Measurements from ENCODE around the gene CNOT2.
"Not testable (repeated sequence)": the region's sequence is repeated elsewhere in the genome, so short reads cannot be mapped to it uniquely, and the experiment has no call there.

CNOT2 gene

DNA sequence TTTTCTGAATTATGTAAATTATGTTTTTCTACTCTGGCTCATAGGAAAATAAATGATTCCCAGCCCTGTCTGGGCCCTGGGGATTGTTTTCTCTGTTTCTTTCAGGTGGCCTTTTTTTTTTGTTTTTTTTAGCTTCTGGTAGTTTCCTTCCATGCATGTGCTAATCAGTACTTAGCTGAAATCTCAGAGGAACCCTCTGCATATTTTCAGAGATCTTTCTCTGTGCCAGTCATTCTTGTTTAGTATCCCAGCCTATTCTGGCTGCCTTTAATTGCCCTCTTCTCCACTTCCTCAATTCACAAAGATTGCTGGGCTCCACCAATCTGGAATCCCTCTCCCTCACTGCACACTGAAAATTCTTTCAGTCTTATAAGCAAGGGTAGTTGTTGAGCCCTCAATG lies 46.9 kb downstream of the CNOT2 start:
- Mint-ChIP-seq H3K4me1 (ENCODE audit: low read depth) (peaks cover 26% of the 10 kb centered on the region), H3K9me3 (no peaks in the 10 kb centered on the region), H3K27me3 (no peaks in the 10 kb centered on the region), H3K4me3 (no peak overlapping the region), H3K36me3 (ENCODE audit: low read depth) (peaks cover 60% of the 10 kb centered on the region), H3K27ac (peak overlapping the region; percentile 46)
- intact Hi-C loops (cut with micrococcal nuclease), result no loop called here

DNA sequence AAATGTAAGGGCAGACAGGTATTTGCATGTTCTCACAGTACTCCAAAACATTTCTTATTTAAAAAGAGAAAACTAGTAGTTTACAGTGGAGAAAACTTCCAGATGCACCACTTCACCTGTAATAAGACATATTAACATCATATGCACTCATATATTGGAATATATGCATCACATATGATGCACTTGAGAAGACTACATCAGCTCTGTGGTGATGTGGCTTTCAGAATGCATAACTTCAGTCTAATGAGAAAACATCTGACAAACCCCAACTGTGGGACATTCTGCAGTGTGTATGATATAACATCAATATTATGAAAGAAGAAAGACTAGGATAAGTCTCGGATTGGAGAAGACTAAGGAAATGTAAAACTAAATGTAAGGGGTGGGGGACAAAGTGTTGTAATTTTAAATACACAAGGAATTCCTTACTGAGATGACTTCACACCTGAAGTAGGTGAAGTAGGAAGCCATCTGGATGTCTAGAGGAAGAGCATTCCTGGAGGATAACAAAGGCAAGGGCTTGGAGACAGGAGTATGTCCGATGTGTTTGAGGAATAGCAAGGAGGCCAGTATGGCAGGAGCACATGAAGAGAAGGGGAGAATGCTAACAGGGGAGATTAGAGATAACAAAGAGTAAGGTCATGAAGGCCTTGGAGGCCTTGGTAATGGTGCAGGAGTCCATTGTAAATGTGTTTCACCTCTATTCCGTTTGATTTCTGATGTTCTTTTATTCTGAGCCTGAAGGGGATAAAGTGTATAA lies 49.0 kb downstream of the CNOT2 start:
- no peak overlapping the region for H3K27ac Mint-ChIP-seq
- H3K27me3 Mint-ChIP-seq, result no peaks in the 10 kb centered on the region
- intact Hi-C loops (cut with micrococcal nuclease), result no loop called here

DNA sequence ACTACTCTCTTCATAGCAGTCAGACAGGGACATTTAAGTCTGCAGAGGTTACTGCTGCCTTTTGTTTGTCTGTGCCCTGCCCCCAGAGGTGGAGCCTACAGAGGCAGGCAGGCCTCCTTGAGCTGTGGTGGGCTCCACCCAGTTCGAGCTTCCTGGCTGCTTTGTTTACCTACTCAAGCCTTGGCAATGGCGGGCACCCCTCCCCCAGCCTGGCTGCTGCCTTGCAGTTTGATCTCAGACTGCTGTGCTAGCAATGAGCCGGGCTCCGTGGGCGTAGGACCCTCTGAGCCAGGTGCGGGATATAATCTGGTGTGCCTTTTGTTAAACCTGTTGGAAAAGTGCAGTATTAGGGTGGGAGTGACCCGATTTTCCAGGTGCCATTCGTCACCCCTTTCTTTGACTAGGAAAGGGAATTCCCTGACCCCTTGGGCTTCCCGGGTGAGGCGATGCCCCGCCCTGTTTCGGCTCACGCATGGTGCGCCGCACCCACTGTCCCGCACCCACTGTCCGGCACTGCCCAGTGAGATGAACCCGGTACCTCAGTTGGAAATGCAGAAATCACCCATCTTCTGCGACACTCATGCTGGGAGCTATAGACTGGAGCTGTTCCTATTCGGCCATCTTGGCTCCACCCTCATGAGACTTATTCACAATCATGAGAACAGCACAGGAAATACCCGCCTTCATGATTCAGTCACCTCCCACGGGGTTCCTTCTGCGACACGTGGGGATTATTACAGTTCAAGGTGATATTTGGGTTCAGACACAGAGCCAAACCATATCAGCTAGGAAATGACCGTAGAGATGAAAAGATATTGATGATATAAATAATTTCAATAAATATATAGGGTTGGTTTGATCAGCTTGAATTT lies 61.7 kb downstream of the CNOT2 start:
- intact Hi-C loops (cut with micrococcal nuclease); H3K4me3 Mint-ChIP-seq: not testable (repeated sequence)
- H3K4me1 Mint-ChIP-seq (ENCODE audit: low read depth), result peaks cover 25% of the 10 kb centered on the region

More for the DNA sequence above, 49.0 kb downstream of the CNOT2 start:
- Mint-ChIP-seq H3K36me3 (ENCODE audit: low read depth) (peaks cover 49% of the 10 kb centered on the region), H3K9me3 (no peaks in the 10 kb centered on the region), H3K4me1 (ENCODE audit: low read depth) (peaks cover 26% of the 10 kb centered on the region), H3K4me3 (no peak overlapping the region)

DNA sequence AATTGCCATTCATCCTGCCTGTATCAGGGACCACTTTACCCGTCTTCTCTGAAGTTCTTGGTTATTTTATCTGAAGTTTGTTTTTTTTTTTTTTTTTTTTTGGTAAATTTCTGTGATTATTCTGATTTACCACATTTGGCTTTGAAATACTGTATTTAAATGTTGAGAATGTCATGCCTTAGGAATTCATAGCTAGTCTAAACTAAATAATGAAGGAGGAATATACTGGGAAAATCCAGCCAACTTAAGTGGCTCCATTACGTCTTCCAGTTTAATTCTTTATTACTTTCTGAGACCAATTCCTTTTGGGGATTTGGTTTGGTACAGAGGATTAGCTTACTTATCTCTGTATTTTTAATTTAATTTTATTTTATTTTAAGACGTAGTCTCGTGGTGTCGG lies 62.6 kb downstream of the CNOT2 start:
- Mint-ChIP-seq H3K27ac (no peak overlapping the region), H3K4me1 (ENCODE audit: low read depth) (peaks cover 25% of the 10 kb centered on the region), H3K9me3 (peaks cover 14% of the 10 kb centered on the region), H3K4me3 (no peak overlapping the region), H3K27me3 (no peaks in the 10 kb centered on the region), H3K36me3 (ENCODE audit: low read depth) (peaks cover 52% of the 10 kb centered on the region)
- intact Hi-C loops (cut with micrococcal nuclease), result no loop called here

More for the DNA sequence above, 61.7 kb downstream of the CNOT2 start:
- H3K27ac Mint-ChIP-seq, H3K27me3 Mint-ChIP-seq: not testable (repeated sequence)
- Mint-ChIP-seq H3K9me3 (peaks cover 14% of the 10 kb centered on the region), H3K36me3 (ENCODE audit: low read depth) (peaks cover 54% of the 10 kb centered on the region)

DNA sequence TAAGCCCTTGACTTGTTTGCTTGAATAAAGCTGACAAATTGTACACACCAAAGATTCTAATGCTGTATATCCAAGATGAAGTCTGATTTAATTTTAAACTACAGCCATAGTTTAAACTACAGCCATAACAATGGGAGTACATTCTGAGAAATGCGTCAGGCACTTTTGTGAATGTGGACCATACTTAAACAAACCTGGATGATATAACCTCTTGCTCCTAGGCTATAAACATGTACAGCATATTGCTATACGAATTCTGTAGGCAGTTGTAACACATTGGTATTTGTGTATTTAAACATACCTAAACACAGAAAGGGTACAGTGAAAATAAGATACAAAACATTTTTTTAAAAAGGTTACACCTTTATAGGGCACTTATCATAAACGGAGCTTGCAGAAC lies 63.4 kb downstream of the CNOT2 start:
- intact Hi-C loops (cut with micrococcal nuclease), result no loop called here
- H3K27ac Mint-ChIP-seq, result no peak overlapping the region
- no peaks in the 10 kb centered on the region for H3K27me3 Mint-ChIP-seq
- H3K36me3 Mint-ChIP-seq (ENCODE audit: low read depth), result peaks cover 44% of the 10 kb centered on the region
- peaks cover 25% of the 10 kb centered on the region for H3K4me1 Mint-ChIP-seq (ENCODE audit: low read depth)
- H3K4me3 Mint-ChIP-seq, result no peak overlapping the region
- H3K9me3 Mint-ChIP-seq, result peaks cover 14% of the 10 kb centered on the region

DNA sequence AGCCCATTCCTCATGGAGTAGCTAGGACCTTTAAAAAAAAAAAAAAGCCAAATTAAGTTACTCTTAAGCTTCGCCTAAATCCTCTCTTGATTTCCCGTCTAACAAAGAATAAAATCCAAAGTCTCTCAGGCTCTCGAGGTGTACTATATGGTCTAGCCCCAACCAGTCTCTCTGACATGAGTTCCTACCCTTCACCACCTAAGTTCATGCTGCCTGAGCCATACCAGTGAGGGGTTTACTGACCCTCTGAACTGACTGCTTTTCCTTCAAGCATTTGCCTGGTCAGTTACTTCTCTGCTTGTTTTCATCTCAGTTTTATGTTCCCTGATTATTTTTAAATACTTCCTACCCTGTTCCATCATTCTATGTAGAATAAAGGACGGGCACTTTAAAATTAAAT lies 64.6 kb downstream of the CNOT2 start:
- Mint-ChIP-seq H3K36me3 (ENCODE audit: low read depth) (peaks cover 35% of the 10 kb centered on the region), H3K27ac (peak overlapping the region; percentile 3)
- intact Hi-C loops (cut with micrococcal nuclease), result no loop called here

DNA sequence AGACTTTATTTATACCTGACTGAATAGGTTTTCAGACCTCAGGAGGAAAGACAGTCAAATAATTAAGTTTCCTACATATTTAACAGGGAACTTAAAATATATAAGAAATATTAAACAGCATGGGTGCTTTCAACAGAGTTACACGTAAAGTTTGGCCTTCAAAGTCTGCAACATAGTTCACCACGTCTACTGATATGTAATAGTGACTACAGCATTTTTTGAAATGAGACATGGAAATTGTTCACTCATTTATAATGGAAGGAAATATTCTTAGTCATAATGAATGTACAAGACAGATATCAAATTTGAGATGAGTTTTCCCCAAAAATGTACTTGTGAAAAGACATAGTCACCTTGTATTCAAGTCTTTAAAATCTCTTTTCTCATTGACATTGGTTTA lies 66.1 kb downstream of the CNOT2 start:
- intact Hi-C loops (cut with micrococcal nuclease), result no loop called here
- Mint-ChIP-seq H3K4me3 (no peak overlapping the region), H3K4me1 (ENCODE audit: low read depth) (peaks cover 17% of the 10 kb centered on the region), H3K9me3 (peaks cover 1% of the 10 kb centered on the region), H3K27me3 (no peaks in the 10 kb centered on the region), H3K36me3 (ENCODE audit: low read depth) (peaks cover 31% of the 10 kb centered on the region), H3K27ac (no peak overlapping the region)

More for the DNA sequence above, 64.6 kb downstream of the CNOT2 start:
- peaks cover 25% of the 10 kb centered on the region for H3K4me1 Mint-ChIP-seq (ENCODE audit: low read depth)
- H3K9me3 Mint-ChIP-seq, result peaks cover 14% of the 10 kb centered on the region
- H3K27me3 Mint-ChIP-seq, result no peaks in the 10 kb centered on the region
- no peak overlapping the region for H3K4me3 Mint-ChIP-seq

DNA sequence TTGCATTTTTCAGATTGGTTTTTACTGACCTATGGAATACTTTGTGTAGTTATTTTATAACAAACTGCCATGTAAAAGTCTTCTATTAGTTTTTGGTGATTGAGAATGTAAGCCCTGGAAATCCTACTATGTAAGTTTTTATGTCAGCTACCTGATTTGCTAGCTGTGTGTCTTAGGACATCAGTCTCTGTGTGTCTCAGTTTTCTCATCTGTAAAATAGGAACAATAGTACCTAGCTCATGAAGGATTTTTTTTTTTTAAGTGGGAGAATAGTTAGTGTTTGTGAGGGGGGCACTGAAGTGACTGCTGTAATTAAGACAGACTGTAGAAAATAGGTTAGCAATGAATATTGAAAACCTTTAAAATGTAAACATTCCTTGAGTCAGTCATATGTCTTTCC lies 70.9 kb downstream of the CNOT2 start:
- H3K4me1 Mint-ChIP-seq (ENCODE audit: low read depth), result peaks cover 24% of the 10 kb centered on the region
- intact Hi-C loops (cut with micrococcal nuclease), result loop anchor here (10.0 kb wide), 1 partner anchor 59 kb away; no protein-coding TSS in a partner anchor
- no peak overlapping the region for H3K4me3 Mint-ChIP-seq
- peaks cover 21% of the 10 kb centered on the region for H3K36me3 Mint-ChIP-seq (ENCODE audit: low read depth)
- no peak overlapping the region for H3K27ac Mint-ChIP-seq
- no peaks in the 10 kb centered on the region for H3K27me3 Mint-ChIP-seq
- H3K9me3 Mint-ChIP-seq, result no peaks in the 10 kb centered on the region

DNA sequence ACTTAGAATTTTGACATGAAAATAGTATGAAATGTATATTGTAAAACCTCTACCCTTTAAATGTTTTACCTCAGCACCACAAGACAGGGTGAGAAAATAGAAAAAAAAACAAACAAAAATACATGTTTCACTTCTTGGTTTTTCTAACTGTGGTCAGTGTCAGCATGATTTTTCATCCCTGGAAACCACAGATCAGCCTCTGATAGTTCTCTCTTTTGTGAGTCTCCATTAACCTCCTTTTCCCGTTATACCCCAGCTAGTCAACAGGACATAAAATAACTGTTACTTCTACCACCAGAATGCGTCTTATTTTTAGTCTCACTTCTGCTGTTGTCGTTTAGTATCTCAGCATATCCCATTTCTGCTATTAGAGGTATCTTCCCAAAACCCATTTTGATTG lies 74.5 kb downstream of the CNOT2 start:
- peaks cover 32% of the 10 kb centered on the region for H3K4me1 Mint-ChIP-seq (ENCODE audit: low read depth)
- H3K4me3 Mint-ChIP-seq, result no peak overlapping the region
- H3K27ac Mint-ChIP-seq, result peak overlapping the region; percentile 63
- no peaks in the 10 kb centered on the region for H3K9me3 Mint-ChIP-seq
- no peaks in the 10 kb centered on the region for H3K27me3 Mint-ChIP-seq
- intact Hi-C loops (cut with micrococcal nuclease), result loop anchor here (5.0 to 10.0 kb wide), 2 partner anchors 35 to 63 kb away; no protein-coding TSS in a partner anchor
- peaks cover 31% of the 10 kb centered on the region for H3K36me3 Mint-ChIP-seq (ENCODE audit: low read depth)

DNA sequence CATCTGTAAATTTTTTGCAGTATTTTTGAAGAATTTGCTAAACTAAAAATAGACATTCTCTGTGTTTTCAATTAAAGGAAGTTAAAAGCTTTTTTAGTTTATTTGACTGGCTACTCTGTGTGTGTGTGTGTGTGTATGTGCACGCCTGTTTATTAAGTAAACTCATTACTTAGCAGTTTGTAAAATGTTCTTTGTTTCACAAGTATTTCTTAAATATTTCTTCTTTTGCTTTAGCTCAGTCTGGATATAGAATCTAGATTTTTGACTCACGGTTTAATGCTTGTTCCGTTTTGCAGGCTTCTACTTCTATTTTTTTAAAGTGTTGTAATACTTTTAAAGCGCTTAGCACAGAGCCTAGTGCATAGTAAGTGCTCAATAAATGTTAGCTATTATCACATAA lies 76.4 kb downstream of the CNOT2 start:
- no peak overlapping the region for H3K27ac Mint-ChIP-seq
- no peaks in the 10 kb centered on the region for H3K27me3 Mint-ChIP-seq
- H3K9me3 Mint-ChIP-seq, result no peaks in the 10 kb centered on the region
- peaks cover 30% of the 10 kb centered on the region for H3K4me1 Mint-ChIP-seq (ENCODE audit: low read depth)
- intact Hi-C loops (cut with micrococcal nuclease), result loop anchor here (5.0 to 10.0 kb wide), 2 partner anchors 33 to 65 kb away; no protein-coding TSS in a partner anchor
- H3K36me3 Mint-ChIP-seq (ENCODE audit: low read depth), result peaks cover 36% of the 10 kb centered on the region
- no peak overlapping the region for H3K4me3 Mint-ChIP-seq

DNA sequence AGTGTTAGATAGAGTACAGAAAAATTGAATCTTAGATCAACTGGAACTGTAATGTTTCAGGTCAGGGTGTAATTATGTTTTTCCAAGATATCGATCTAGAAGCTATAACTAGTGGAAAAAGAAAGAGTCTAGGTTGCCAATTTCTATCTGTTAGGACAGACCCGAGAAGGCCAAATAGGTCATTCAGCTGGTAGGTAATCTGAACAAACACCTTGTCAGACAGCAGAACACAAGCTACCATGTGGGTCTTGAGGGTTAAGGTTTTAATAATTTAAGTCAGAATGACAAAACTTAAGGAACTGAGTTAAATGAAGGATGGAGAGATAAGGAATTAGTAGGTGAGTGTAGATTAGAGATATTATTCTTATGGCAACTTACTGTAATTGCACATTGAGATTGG lies 78.0 kb downstream of the CNOT2 start:
- intact Hi-C loops (cut with micrococcal nuclease), result no loop called here
- Mint-ChIP-seq H3K4me1 (ENCODE audit: low read depth) (peaks cover 19% of the 10 kb centered on the region), H3K4me3 (no peak overlapping the region), H3K36me3 (ENCODE audit: low read depth) (peaks cover 34% of the 10 kb centered on the region), H3K27me3 (no peaks in the 10 kb centered on the region), H3K9me3 (no peaks in the 10 kb centered on the region), H3K27ac (no peak overlapping the region)

DNA sequence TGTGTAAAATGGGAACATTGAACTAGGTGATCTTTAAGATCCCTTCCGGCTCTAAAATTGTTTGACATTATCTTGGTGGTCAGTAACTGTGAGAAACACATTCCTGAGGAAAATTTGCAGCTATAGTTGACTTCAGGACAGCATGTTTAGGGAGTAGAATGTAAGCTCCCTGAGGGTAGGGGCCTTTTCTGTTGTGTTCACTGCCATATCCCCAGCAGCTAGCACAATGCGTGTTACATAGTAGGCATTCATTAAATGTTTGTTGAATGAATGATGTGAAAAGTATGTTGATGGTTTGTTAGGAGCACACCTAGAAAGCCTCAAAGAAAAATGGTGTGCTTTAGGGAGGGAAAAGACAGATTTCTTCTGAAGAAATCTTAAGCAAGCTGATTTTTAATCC lies 84.3 kb downstream of the CNOT2 start:
- H3K27ac Mint-ChIP-seq, result no peak overlapping the region
- no peaks in the 10 kb centered on the region for H3K4me1 Mint-ChIP-seq (ENCODE audit: low read depth)
- no peak overlapping the region for H3K4me3 Mint-ChIP-seq
- H3K9me3 Mint-ChIP-seq, result no peaks in the 10 kb centered on the region
- intact Hi-C loops (cut with micrococcal nuclease), result loop anchor here (5.0 kb wide), 1 partner anchor 35 kb away; no protein-coding TSS in a partner anchor
- no peaks in the 10 kb centered on the region for H3K27me3 Mint-ChIP-seq
- H3K36me3 Mint-ChIP-seq (ENCODE audit: low read depth), result peaks cover 49% of the 10 kb centered on the region

DNA sequence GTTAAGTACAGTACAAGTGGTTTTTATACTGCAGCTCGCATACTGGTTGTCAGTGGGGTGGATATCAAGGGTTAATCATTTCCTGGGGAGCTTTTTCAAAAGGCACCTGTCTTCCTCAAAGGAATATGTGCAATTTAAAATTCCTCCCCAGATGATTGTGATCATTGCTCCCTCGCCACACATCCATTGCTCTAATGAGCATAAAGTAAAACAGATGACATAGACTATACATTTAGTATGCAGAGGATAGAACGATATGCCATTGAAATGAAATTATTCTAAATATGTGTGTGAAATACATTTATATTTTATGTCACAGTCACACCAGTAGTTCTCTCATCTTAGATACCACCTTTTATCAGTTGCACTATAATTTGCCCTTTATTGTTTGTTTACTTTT lies 86.5 kb downstream of the CNOT2 start:
- no peaks in the 10 kb centered on the region for H3K9me3 Mint-ChIP-seq
- no peaks in the 10 kb centered on the region for H3K27me3 Mint-ChIP-seq
- H3K4me3 Mint-ChIP-seq, result no peak overlapping the region
- H3K27ac Mint-ChIP-seq, result no peak overlapping the region
- peaks cover 40% of the 10 kb centered on the region for H3K36me3 Mint-ChIP-seq (ENCODE audit: low read depth)
- intact Hi-C loops (cut with micrococcal nuclease), result loop anchor here (5.0 kb wide), 1 partner anchor 33 kb away; no protein-coding TSS in a partner anchor
- H3K4me1 Mint-ChIP-seq (ENCODE audit: low read depth), result no peaks in the 10 kb centered on the region

DNA sequence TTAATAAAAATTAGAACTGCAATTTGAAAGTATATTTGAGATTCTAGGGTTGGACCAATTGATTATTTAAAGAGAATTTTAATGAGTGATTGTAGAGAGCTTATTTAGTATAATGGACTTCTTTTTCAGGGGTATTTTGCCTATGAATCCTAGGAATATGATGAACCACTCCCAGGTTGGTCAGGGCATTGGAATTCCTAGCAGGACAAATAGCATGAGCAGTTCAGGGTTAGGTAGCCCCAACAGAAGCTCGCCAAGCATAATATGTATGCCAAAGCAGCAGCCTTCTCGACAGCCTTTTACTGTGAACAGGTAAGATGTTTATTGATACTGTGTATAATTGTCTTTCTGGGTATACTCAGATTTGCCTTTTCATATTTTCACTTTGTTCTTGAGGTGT lies 86.9 kb downstream of the CNOT2 start:
- no peaks in the 10 kb centered on the region for H3K27me3 Mint-ChIP-seq

More for the DNA sequence above, 86.9 kb downstream of the CNOT2 start:
- H3K36me3 Mint-ChIP-seq (ENCODE audit: low read depth), result peaks cover 40% of the 10 kb centered on the region
- no peak overlapping the region for H3K27ac Mint-ChIP-seq
- H3K4me1 Mint-ChIP-seq (ENCODE audit: low read depth), result no peaks in the 10 kb centered on the region
- intact Hi-C loops (cut with micrococcal nuclease), result no loop called here
- no peak overlapping the region for H3K4me3 Mint-ChIP-seq
- no peaks in the 10 kb centered on the region for H3K9me3 Mint-ChIP-seq

Measured in dendritic cell treated with granulocyte-macrophage colony-stimulating factor and Interleukin-4, amounts not matched to agents 40 ng/mL and 50 ng/mL, for 4 days (primary cell).